ENCODE results near the gene KIDINS220. TPM values are rescaled to one million over a fixed set of nuclear protein-coding genes. Genes with fewer than 3 reads are reported as not detected.

Gene KIDINS220
- 15.7 and 28.1 TPM in 2 replicates for total RNA-seq (2014; rRNA removed; shearing (Covaris generic))

- DNase-seq (ENCODE audit: low spot score), result peak; percentile 79
Measured at GRCh38 chr2:8836971-8837794, at the start of gene KIDINS220. Gene KIDINS220, minus strand, starts transcription at chr2:8837613. Its CDS starts 10,520 bp downstream, at chr2:8827093.

DNA sequence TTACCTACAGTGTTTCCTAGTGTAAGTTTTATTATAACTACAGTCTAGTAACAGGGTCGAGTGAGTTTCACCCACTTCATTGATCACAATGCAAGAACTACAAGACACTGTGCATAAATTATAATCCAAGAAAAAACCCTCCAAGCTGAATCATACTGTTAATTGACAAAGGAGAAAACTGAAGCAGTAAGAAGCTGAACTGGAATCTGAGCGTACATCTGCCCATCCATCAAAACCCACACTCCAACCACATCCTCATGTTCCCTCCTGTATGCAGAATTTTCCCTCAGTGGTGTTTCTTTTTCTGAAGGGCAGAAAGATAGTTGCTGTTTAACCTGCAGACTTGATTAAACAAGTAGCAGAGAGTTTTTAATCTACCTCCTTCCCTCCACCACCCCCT is 49.5 kb upstream of the KIDINS220 start:
- no peak for DNase-seq (ENCODE audit: low spot score)

GRCh38 chr2:8886202-8886518 is 48.7 kb upstream of the KIDINS220 start:
- no peak for DNase-seq (ENCODE audit: low spot score)

GRCh38 chr2:8885449-8886201 is 48.2 kb upstream of the KIDINS220 start:
- DNase-seq (ENCODE audit: low spot score), result no peak

- no peak for DNase-seq (ENCODE audit: low spot score)
Measured at GRCh38 chr2:8884812-8885211, 47.4 kb upstream of the KIDINS220 start.

GRCh38 chr2:8882094-8882493 is 44.7 kb upstream of the KIDINS220 start:
- DNase-seq (ENCODE audit: low spot score), result peak; percentile 54

DNA sequence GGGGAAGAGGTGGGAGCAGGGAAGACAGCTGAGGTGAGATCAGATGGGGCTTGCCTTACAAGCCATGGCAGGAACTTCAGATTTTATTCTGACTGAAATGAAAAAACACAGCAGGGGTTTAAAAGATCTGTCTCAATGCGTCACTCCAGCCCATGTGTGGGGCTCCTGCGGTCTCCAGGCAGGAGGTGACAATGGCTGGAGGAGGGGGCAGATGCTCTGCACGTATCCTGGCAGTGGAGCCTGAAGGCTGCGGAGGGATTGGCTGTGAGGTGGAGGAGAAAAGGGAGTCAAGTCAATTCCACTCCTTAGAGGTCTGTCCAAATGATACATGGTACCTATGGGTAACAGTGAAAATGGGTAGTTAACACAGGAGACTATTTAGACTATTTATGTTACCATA is 40.5 kb upstream of the KIDINS220 start:
- no peak for DNase-seq (ENCODE audit: low spot score)

DNA sequence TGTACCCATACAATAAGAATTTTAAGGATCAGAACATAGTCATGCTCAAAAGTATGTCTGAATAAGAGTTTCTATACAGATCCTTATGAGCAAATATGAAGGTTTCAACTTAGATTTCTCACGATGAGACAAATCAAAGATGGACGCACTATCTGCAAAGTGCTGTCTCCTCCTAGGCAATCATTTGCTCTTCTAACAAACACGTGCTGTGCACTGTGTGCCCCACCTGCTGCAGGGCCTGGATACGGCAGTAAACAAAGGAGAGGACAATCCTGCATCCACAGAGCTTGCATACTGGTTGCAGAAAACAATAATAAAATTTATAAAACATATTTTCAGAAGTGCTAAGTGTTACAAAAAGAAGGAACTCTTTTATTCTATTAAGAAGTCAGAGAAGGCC is 39.9 kb upstream of the KIDINS220 start:
- DNase-seq (ENCODE audit: low spot score), result no peak

DNA sequence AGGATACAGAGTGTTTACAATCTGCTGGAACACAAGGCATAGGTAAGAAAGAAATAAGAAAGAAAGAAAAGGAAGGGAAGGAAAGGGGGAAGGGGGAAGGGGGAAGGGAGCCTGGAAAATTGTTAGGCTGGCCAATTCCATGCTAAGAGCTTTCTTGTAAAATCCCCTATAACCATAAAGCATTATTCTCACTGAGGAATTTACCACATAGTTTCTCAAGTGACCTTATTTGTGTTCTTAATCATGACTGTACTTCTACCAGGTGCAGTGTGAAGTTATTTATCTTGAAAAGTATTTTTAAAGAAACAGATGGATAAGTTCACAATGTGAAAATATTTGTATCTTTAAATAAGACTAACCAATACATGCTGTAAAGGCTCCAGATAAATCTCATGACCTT is 39.2 kb upstream of the KIDINS220 start:
- DNase-seq (ENCODE audit: low spot score), result no peak

DNA sequence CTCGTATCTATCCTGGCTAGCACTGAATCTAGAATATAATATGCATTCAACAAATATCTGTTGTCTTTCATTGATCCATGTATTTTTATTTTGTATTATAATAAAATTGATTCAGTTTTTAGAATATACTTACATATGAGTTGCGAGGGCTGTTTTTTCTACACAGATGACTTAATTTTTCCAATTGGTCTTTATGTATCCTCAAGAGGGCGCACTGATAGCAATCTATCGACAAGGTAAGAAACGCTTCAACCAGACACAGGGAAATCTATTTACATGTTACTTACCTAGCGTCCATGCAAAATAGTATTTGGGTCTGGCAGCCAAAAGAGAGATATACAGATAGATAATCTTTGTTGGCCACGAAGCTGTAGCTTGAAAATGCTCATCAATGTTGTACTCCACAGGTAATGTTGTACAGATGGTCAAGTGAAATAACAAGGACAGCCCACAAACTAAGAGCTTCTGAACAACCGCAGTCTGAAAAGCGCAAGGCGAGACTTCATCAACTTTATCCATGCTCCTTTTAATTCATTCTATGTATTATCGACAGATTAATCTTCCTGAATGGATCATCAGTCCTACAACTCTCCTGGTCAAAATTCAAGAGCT is 35.5 kb upstream of the KIDINS220 start:
- DNase-seq (ENCODE audit: low spot score), result peak; percentile 59

DNA sequence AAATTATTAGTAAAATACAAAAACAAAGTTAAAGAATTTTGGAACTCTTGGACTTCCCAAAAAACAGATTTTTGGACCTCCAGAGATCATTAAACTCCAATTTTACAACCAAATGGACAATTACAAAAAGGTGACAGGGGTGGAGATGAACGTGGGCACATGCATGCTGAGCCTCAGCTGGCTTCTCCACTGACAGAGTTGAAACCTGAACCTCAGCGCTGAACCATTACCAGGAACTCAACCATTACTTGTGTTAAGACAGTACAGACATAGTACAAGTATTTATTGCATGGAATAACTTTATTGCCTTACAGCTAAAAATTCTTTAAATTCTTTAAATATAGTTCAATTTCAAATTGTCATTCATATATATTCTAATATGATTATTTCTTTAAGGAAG is 33.0 kb upstream of the KIDINS220 start:
- no peak for DNase-seq (ENCODE audit: low spot score)

- DNase-seq (ENCODE audit: low spot score), result no peak
Measured at GRCh38 chr2:8867363-8867762, 29.9 kb upstream of the KIDINS220 start.

GRCh38 chr2:8863331-8863953 is 26.0 kb upstream of the KIDINS220 start:
- no peak for DNase-seq (ENCODE audit: low spot score)

GRCh38 chr2:8862230-8862629 is 24.8 kb upstream of the KIDINS220 start:
- DNase-seq (ENCODE audit: low spot score), result no peak

- DNase-seq (ENCODE audit: low spot score), result no peak
Measured at GRCh38 chr2:8861797-8862196, 24.4 kb upstream of the KIDINS220 start.

GRCh38 chr2:8860239-8860638 is 22.8 kb upstream of the KIDINS220 start:
- DNase-seq (ENCODE audit: low spot score), result no peak

DNA sequence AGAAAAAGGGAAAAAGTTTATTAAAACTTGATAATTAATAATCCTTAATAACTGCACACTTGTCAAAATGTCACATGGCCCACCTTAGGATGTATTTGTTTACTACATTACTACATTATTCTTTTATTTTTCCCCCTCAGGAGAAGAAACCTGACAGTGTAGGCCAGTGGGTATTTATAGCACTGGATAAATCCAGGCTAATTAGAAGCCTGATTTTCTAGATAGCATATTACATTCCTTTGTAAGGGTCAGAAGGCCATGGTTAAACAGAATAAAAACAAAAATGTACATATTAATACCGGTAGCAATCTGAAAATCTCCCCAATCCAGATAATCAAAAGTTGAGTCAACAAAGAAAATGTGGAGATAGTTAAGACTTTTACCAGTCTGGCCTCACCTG is 21.5 kb upstream of the KIDINS220 start:
- no peak for DNase-seq (ENCODE audit: low spot score)

GRCh38 chr2:8858264-8858663 is 20.9 kb upstream of the KIDINS220 start:
- no peak for DNase-seq (ENCODE audit: low spot score)

GRCh38 chr2:8857709-8858108 is 20.3 kb upstream of the KIDINS220 start:
- no peak for DNase-seq (ENCODE audit: low spot score)

DNA sequence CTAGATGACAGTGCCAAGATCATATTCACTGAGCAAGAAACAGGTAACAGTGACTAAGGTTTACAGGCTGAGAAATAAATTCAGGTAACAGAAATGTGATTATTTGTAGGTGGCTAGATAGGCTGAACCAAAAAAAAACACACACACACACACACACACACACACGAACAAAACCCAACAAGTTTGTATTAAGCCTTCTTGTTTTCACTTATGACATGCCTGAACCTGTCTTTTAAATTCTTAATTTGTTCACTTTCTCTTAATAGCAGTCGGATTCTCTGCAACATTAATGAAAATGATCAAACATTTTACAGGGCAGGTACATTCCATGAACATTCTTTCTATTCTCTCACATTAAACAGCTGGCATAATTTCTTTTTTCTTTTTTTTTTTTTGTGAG is 18.8 kb upstream of the KIDINS220 start:
- DNase-seq (ENCODE audit: low spot score), result no peak

GRCh38 chr2:8855010-8855409 is 17.6 kb upstream of the KIDINS220 start:
- no peak for DNase-seq (ENCODE audit: low spot score)

GRCh38 chr2:8853426-8853825 is 16.0 kb upstream of the KIDINS220 start:
- no peak for DNase-seq (ENCODE audit: low spot score)
